Measurements from ENCODE around the gene HOXC13.

The HOXC13 gene

GRCh38 chr12:53954694-53955035, 16.0 kb downstream of the HOXC13 start, which contains the start of gene HOXC12:
HOXC12 (plus strand) TSS chr12:53954903; CDS start chr12:53954930, 27 bp downstream.
- Histone ChIP-seq H3K4me3 (ENCODE audit: low read depth, low read length) (no peak within 1 kb of the TSS), H3K9me3 (ENCODE audit: control insufficient read depth, insufficient read depth, low read depth, low read length) (no peaks in the 10 kb centered on the region), H3K4me1 (ENCODE audit: control insufficient read depth, insufficient read depth, low read length) (peaks cover 5% of the 10 kb centered on the region; the same call in 1 of the 2 replicates), H3K36me3 (ENCODE audit: control insufficient read depth in 2 of 2, insufficient read depth in 1 of 2, low read length in 2 of 2) (no peaks in the 10 kb centered on the region), H3K27ac (ENCODE audit: extremely low read depth, low read depth, low read length) (peak within 1 kb of the TSS; percentile 48; the same call in 1 of the 2 replicates)
- ChIA-PET POLR2A (no interaction called here), CTCF (interaction anchor here (1.1 to 1.2 kb wide), 2 partner anchors 198 to 260 kb away, joined by 3 to 4 read pairs; no protein-coding TSS in a partner anchor)
- TF ChIP-seq ZNF837 (tag by site-specific recombination; IDR thresholded peaks at IDR 0.05) (no peak), SP3 (tag by site-specific recombination; IDR thresholded peaks at IDR 0.05) (no peak), ZNF561 (tag by site-specific recombination; IDR thresholded peaks at IDR 0.05; ENCODE audit: borderline replicate concordance) (no peak), ZNF792 (tag by site-specific recombination; IDR thresholded peaks at IDR 0.05) (no peak), ZNF596 (tag by site-specific recombination; IDR thresholded peaks at IDR 0.05) (no peak), ZNF174 (tag by site-specific recombination; IDR thresholded peaks at IDR 0.05) (no peak), ZNF112 (tag by site-specific recombination; IDR thresholded peaks at IDR 0.05) (no peak), ZNF600 (tag by site-specific recombination; IDR thresholded peaks at IDR 0.05) (no peak), ZNF645 (tag by site-specific recombination; IDR thresholded peaks at IDR 0.05) (no peak), ZIC2 (tag by site-specific recombination; IDR thresholded peaks at IDR 0.05) (no peak)

GRCh38 chr12:53955036-53955775, 16.6 kb downstream of the HOXC13 start:
- H3K9me3 ChIP-seq (ENCODE audit: control insufficient read depth, insufficient read depth, low read depth, low read length): no peaks in the 10 kb centered on the region
- TF ChIP-seq ZBTB21 (tag by site-specific recombination; IDR thresholded peaks at IDR 0.05) (no peak), ZNF211 (tag by site-specific recombination; IDR thresholded peaks at IDR 0.05; ENCODE audit: low read depth) (no peak), ZNF670 (tag by site-specific recombination; IDR thresholded peaks at IDR 0.05; ENCODE audit: low read depth) (no peak), ZNF658 (tag by site-specific recombination; IDR thresholded peaks at IDR 0.05) (no peak), ZBTB11 (tag by site-specific recombination; conservative IDR thresholded peaks at IDR 0.05; ENCODE audit: low read depth) (no peak), ZNF140 (tag by site-specific recombination; IDR thresholded peaks at IDR 0.05) (no peak), ZNF223 (tag by site-specific recombination; IDR thresholded peaks at IDR 0.05) (no peak)
- POLR2A ChIA-PET: no interaction called here
- peaks cover 5% of the 10 kb centered on the region; the same call in 1 of the 2 replicates for H3K4me1 ChIP-seq (ENCODE audit: control insufficient read depth, insufficient read depth, low read length)
- peak overlapping the region; percentile 48; the same call in 1 of the 2 replicates for H3K27ac ChIP-seq (ENCODE audit: extremely low read depth, low read depth, low read length)
- CTCF ChIA-PET: interaction anchor here (0.8 to 1.2 kb wide), 3 partner anchors 198 to 259 kb away, joined by 3 to 4 read pairs (median 3); no protein-coding TSS in a partner anchor
- H3K4me3 ChIP-seq (ENCODE audit: low read depth, low read length): no peak overlapping the region
- H3K36me3 ChIP-seq (ENCODE audit: control insufficient read depth in 2 of 2, insufficient read depth in 1 of 2, low read length in 2 of 2): no peaks in the 10 kb centered on the region

GRCh38 chr12:53955776-53956250, 17.2 kb downstream of the HOXC13 start:
- TF ChIP-seq ZNF391 (tag by site-specific recombination; IDR thresholded peaks at IDR 0.05; ENCODE audit: borderline replicate concordance, low read depth): no peak
- TF ChIP-seq PRDM1 (tag by site-specific recombination; IDR thresholded peaks at IDR 0.05): peak; percentile 77
- H3K9me3 ChIP-seq (ENCODE audit: control insufficient read depth, insufficient read depth, low read depth, low read length): no peaks in the 10 kb centered on the region
- peaks cover 5% of the 10 kb centered on the region; the same call in 1 of the 2 replicates for H3K4me1 ChIP-seq (ENCODE audit: control insufficient read depth, insufficient read depth, low read length)
- ChIA-PET CTCF (interaction anchor here (0.8 kb wide), 1 partner anchor 246 kb away, joined by 3 read pairs; no protein-coding TSS in a partner anchor), POLR2A (no interaction called here)
- no peak overlapping the region for H3K27ac ChIP-seq (ENCODE audit: extremely low read depth, low read depth, low read length)
- H3K36me3 ChIP-seq (ENCODE audit: control insufficient read depth in 2 of 2, insufficient read depth in 1 of 2, low read length in 2 of 2): no peaks in the 10 kb centered on the region
- H3K4me3 ChIP-seq (ENCODE audit: low read depth, low read length): no peak overlapping the region

Measured in HEK293 (cell line).